Measurements from ENCODE around the gene HOXB4. TPM values are rescaled to one million over a fixed set of nuclear protein-coding genes. Genes with fewer than 3 reads are reported as not detected.

Gene HOXB4
- total RNA-seq, 2 experiments from 2014 or later: 0.16 to 0.17 TPM

- ChIA-PET POLR2A (interaction anchor here (0.5 to 1.5 kb wide), 6 partner anchors 18 to 419 kb away, joined by 3 to 6 read pairs (median 4); no protein-coding TSS in a partner anchor), CTCF (interaction anchor here (0.8 to 5.0 kb wide), 10 partner anchors 10 to 284 kb away, joined by 3 to 24 read pairs (median 12); no protein-coding TSS in a partner anchor)
- peaks cover 0 to 20% of the 10 kb centered on the region in 2 experiments for H3K9me3 ChIP-seq (ENCODE audit: control insufficient read depth in 1 of 2, insufficient read depth in 1 of 2, low read length in 2 of 2)
- H3K27ac ChIP-seq (ENCODE audit: low read depth in 1 of 2, low read length in 2 of 2): no peak overlapping the region
- peaks cover 98% of the 10 kb centered on the region for H3K27me3 Mint-ChIP-seq
- ATAC-seq (ENCODE audit: poor library complexity) (no peak), DNase-seq (peak in 2 of 14 experiments; percentile 27 to 46)
- H3K36me3 Mint-ChIP-seq (ENCODE audit: low read depth): no peaks in the 10 kb centered on the region
- intact Hi-C loops (cut with DNase I, micrococcal nuclease): loop anchor here (2.0 to 5.0 kb wide), 5 partner anchors 100 to 510 kb away; no protein-coding TSS in a partner anchor
- peaks cover 44% of the 10 kb centered on the region for H3K4me1 ChIP-seq (ENCODE audit: insufficient read depth, low read length)
- no peak overlapping the region for H3K27ac Mint-ChIP-seq
- H3K9me3 Mint-ChIP-seq: no peaks in the 10 kb centered on the region
- H3K27me3 ChIP-seq (ENCODE audit: control insufficient read depth in 1 of 2, insufficient read depth in 2 of 2, low read length in 2 of 2): peaks cover 84 to 95% of the 10 kb centered on the region in 2 experiments
- peak overlapping the region; percentile 74 for H3K4me3 Mint-ChIP-seq
- peaks cover 32% of the 10 kb centered on the region for H3K4me1 Mint-ChIP-seq (ENCODE audit: low read depth)
- no peak for TF ChIP-seq CTCF (IDR thresholded peaks at IDR 0.05)
- H3K36me3 ChIP-seq (ENCODE audit: insufficient read depth, low read length): no peaks in the 10 kb centered on the region
- H3K4me3 ChIP-seq (ENCODE audit: low read length): peak overlapping the region; percentile 45
Observed at GRCh38 chr17:48592577-48592976, 14.4 kb upstream of the HOXB4 start.

- peaks cover 98% of the 10 kb centered on the region for H3K27me3 Mint-ChIP-seq
- ChIA-PET CTCF (interaction anchor here (1.3 to 5.0 kb wide), 8 partner anchors 22 to 284 kb away, joined by 4 to 24 read pairs (median 13); no protein-coding TSS in a partner anchor), POLR2A (interaction anchor here (1.1 kb wide), 1 partner anchor 51 kb away, joined by 6 read pairs; no protein-coding TSS in a partner anchor)
- H3K4me3 Mint-ChIP-seq: no peak overlapping the region
- H3K9me3 Mint-ChIP-seq: no peaks in the 10 kb centered on the region
- Histone ChIP-seq H3K4me1 (ENCODE audit: insufficient read depth, low read length) (peaks cover 42% of the 10 kb centered on the region), H3K9me3 (ENCODE audit: control insufficient read depth in 1 of 2, insufficient read depth in 1 of 2, low read length in 2 of 2) (peaks cover 0 to 15% of the 10 kb centered on the region in 2 experiments), H3K27ac (ENCODE audit: low read depth in 1 of 2, low read length in 2 of 2) (no peak overlapping the region), H3K36me3 (ENCODE audit: insufficient read depth, low read length) (no peaks in the 10 kb centered on the region), H3K4me3 (ENCODE audit: low read length) (no peak overlapping the region), H3K27me3 (ENCODE audit: control insufficient read depth in 1 of 2, insufficient read depth in 2 of 2, low read length in 2 of 2) (peaks cover 85 to 95% of the 10 kb centered on the region in 2 experiments)
- DNase-seq: no peak
- H3K4me1 Mint-ChIP-seq (ENCODE audit: low read depth): peaks cover 27% of the 10 kb centered on the region
- ATAC-seq (ENCODE audit: poor library complexity): no peak
- intact Hi-C loops (cut with DNase I, micrococcal nuclease): loop anchor here (2.0 to 5.0 kb wide), 5 partner anchors 99 to 510 kb away; no protein-coding TSS in a partner anchor
- H3K27ac Mint-ChIP-seq: no peak overlapping the region
- no peak for TF ChIP-seq CTCF (IDR thresholded peaks at IDR 0.05)
- H3K36me3 Mint-ChIP-seq (ENCODE audit: low read depth): no peaks in the 10 kb centered on the region
Observed at GRCh38 chr17:48592057-48592514, 13.9 kb upstream of the HOXB4 start.

GRCh38 chr17:48591255-48592056, 13.3 kb upstream of the HOXB4 start:
- H3K4me3 Mint-ChIP-seq: peak overlapping the region; percentile 49
- peaks cover 98% of the 10 kb centered on the region for H3K27me3 Mint-ChIP-seq
- no peaks in the 10 kb centered on the region for H3K36me3 Mint-ChIP-seq (ENCODE audit: low read depth)
- peaks cover 22% of the 10 kb centered on the region for H3K4me1 Mint-ChIP-seq (ENCODE audit: low read depth)
- Histone ChIP-seq H3K9me3 (ENCODE audit: control insufficient read depth in 1 of 2, insufficient read depth in 1 of 2, low read length in 2 of 2) (peaks cover 0 to 13% of the 10 kb centered on the region in 2 experiments), H3K36me3 (ENCODE audit: insufficient read depth, low read length) (no peaks in the 10 kb centered on the region), H3K4me3 (ENCODE audit: low read length) (no peak overlapping the region), H3K27ac (ENCODE audit: low read depth in 1 of 2, low read length in 2 of 2) (no peak overlapping the region), H3K4me1 (ENCODE audit: insufficient read depth, low read length) (peaks cover 37% of the 10 kb centered on the region), H3K27me3 (ENCODE audit: control insufficient read depth in 1 of 2, insufficient read depth in 2 of 2, low read length in 2 of 2) (peaks cover 83 to 95% of the 10 kb centered on the region in 2 experiments)
- ChIA-PET CTCF (interaction anchor here (0.6 to 3.3 kb wide), 4 partner anchors 27 to 257 kb away, joined by 3 to 23 read pairs (median 6); no protein-coding TSS in a partner anchor), POLR2A (no interaction called here)
- TF ChIP-seq CTCF (IDR thresholded peaks at IDR 0.05): no peak
- intact Hi-C loops (cut with DNase I, micrococcal nuclease): loop anchor here (2.0 to 5.0 kb wide), 5 partner anchors 99 to 509 kb away; no protein-coding TSS in a partner anchor
- no peak for ATAC-seq (ENCODE audit: poor library complexity)
- no peaks in the 10 kb centered on the region for H3K9me3 Mint-ChIP-seq
- H3K27ac Mint-ChIP-seq: no peak overlapping the region
- no peak for DNase-seq
